Osteoblast (primary cell): ENCODE results near the gene BAZ1B. TPM values are rescaled to one million over a fixed set of nuclear protein-coding genes. Genes with fewer than 3 reads are reported as not detected.
A peak's percentile ranks its signal among the peaks of the same experiment; 100 is the strongest.

Source experiments
- DNase-seq: peaks from one replicate; pipeline ENCODE4 v3.0.0; 2011; ENCODE audit warnings: low spot score, mixed read lengths; ENCODE audit not compliant: insufficient read length; ENCODE audit errors: missing footprints
- H2AFZ ChIP-seq: 2 replicates; pipeline ENCODE4 v1.6.0; 2011; ENCODE audit warnings: mild to moderate bottlenecking, low read length
- H3K27ac ChIP-seq: 2 replicates; pipeline ENCODE4 v1.5.1; 2011; ENCODE audit warnings: mild to moderate bottlenecking, low read depth, low read length, moderate library complexity
- H3K27me3 ChIP-seq: 2 replicates; pipeline ENCODE4 v1.6.0; 2012; ENCODE audit warnings: mild to moderate bottlenecking, control low read depth, inconsistent platforms, low read length, moderate library complexity; ENCODE audit not compliant: insufficient read depth
- H3K36me3 ChIP-seq: 2 replicates; pipeline ENCODE4 v1.5.1; 2011; ENCODE audit warnings: mild to moderate bottlenecking, low read length, control low read depth, moderate library complexity; ENCODE audit not compliant: insufficient read depth
- H3K4me1 ChIP-seq: 2 replicates; pipeline ENCODE4 v1.5.1; 2011; ENCODE audit warnings: mild to moderate bottlenecking, low read length, control low read depth, moderate library complexity; ENCODE audit not compliant: insufficient read depth
- H3K4me2 ChIP-seq: 2 replicates; pipeline ENCODE4 v1.6.0; 2011; ENCODE audit warnings: mild to moderate bottlenecking, low read length; ENCODE audit not compliant: insufficient read depth
- H3K4me3 ChIP-seq: fragments of 200-600 bp; sonication (generic); 3 replicates; pipeline ENCODE4 v1.5.1; 2012; ENCODE audit warnings: mild to moderate bottlenecking, low read length, inconsistent platforms; ENCODE audit not compliant: insufficient read depth
- H3K79me2 ChIP-seq: 2 replicates; pipeline ENCODE4 v1.6.0; 2012; ENCODE audit warnings: mild to moderate bottlenecking, low read length, control low read depth, inconsistent platforms; ENCODE audit not compliant: insufficient read depth
- H3K9me3 ChIP-seq: 2 replicates; pipeline ENCODE4 v1.5.1; 2011; ENCODE audit warnings: low read depth, low read length, control low read depth
- H4K20me1 ChIP-seq: 2 replicates; pipeline ENCODE4 v1.6.0; 2012; ENCODE audit warnings: mild to moderate bottlenecking, low read length, control low read depth; ENCODE audit not compliant: insufficient read depth
- total RNA-seq: library from RNA; depleted of rRNA; stranded (reverse); fragments of >200 nt; gene quantifications from 2 replicates; pipeline ENCODE4 v1.2.3, GENCODE V29; 2012
- TF ChIP-seq, protein P1 (sequence below): IDR thresholded peaks from 2 replicates; pipeline ENCODE4 v1.5.1; 2011; ENCODE audit warnings: mild to moderate bottlenecking, low read depth, low read length, moderate library complexity; ENCODE audit errors: extremely low read depth

Gene BAZ1B
- total RNA-seq, 1 donor: 61.2 TPM

DNA sequence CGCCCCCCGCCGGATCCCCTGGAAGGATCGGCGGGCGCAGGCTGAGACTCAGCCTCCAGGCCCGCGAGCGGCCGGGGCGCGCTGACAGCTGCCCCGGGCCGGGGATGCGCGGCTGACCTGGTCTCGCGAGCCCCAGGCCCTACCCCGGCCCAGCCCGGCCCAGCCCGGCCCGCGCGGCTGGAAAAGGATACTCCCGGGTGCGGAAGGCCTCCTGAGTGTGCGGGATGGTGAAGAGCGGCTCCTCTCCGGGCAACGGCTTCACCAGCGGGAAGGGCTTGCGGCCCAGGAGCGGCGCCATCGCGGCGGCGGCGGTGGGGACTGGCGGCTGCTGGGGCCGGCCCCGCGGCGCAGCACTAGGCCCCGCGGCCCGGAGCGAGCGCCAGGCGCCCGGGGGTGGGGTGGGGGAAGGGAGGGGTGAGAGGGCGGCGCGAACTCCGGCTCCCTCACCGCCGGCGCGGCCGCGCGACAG lies 423 bp downstream of the BAZ1B start:
- no peaks in the 10 kb centered on the region for H3K9me3 ChIP-seq
- peak overlapping the region; percentile 94 for H3K4me3 ChIP-seq
- H3K27me3 ChIP-seq: no peaks in the 10 kb centered on the region
- H3K27ac ChIP-seq: peak overlapping the region; percentile 48
- peaks cover 48% of the 10 kb centered on the region for H3K79me2 ChIP-seq
- DNase-seq: peak; percentile 92
- H3K36me3 ChIP-seq: peaks cover 12% of the 10 kb centered on the region
- peak overlapping the region; percentile 47 for H2AFZ ChIP-seq
- TF ChIP-seq, protein P1, sequence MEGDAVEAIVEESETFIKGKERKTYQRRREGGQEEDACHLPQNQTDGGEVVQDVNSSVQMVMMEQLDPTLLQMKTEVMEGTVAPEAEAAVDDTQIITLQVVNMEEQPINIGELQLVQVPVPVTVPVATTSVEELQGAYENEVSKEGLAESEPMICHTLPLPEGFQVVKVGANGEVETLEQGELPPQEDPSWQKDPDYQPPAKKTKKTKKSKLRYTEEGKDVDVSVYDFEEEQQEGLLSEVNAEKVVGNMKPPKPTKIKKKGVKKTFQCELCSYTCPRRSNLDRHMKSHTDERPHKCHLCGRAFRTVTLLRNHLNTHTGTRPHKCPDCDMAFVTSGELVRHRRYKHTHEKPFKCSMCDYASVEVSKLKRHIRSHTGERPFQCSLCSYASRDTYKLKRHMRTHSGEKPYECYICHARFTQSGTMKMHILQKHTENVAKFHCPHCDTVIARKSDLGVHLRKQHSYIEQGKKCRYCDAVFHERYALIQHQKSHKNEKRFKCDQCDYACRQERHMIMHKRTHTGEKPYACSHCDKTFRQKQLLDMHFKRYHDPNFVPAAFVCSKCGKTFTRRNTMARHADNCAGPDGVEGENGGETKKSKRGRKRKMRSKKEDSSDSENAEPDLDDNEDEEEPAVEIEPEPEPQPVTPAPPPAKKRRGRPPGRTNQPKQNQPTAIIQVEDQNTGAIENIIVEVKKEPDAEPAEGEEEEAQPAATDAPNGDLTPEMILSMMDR: no peak
- H3K4me2 ChIP-seq: peak overlapping the region; percentile 90
- peaks cover 22% of the 10 kb centered on the region for H3K4me1 ChIP-seq
- H4K20me1 ChIP-seq: peaks cover 28% of the 10 kb centered on the region

DNA sequence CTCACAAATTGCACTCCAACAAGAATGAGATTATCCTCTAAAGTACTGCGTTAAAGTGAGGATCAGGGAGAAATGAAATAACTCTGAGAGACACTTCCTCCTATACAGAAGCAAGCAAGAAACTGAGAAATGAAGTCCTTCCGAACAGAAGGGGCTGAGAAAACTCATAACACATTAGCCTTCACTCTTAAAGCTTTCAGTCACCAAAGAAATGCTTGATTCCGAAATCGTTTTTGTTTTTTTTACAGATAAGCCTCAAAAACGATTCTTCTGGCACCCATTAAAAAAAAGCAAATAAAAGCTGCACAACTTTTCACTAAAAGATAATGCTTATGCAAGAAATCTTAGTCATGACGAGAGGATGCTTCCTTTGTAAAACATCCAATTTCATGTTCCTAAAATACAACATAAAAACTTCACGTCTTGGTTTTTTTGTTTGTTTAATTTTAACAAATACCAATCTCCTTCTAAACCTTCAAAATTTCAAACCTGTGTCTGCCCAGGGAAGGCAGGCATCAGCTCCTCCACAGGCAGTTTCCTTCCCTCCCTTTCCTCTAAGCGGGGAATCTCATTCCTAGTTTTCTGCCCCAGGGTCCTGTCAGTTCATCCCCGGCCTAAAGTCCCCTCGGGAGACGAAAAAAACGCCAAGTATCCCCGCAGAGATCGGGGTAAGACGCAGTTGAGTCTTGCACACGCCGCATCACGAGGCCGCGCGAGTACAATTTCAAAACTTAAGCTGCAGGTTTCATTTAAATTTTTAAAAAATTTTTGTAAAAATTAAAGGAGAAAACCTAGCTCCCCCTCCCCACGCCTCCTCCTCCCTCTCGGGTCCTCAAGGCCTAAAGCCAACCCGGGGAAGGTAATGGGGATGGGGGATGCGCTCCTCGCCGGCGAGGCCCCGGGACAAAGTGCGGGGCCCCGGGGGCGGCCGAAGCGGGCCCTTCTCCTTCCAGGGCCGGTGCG lies 1.1 kb downstream of the BAZ1B start:
- Histone ChIP-seq H3K27me3 (no peaks in the 10 kb centered on the region), H4K20me1 (peaks cover 28% of the 10 kb centered on the region), H3K79me2 (peaks cover 55% of the 10 kb centered on the region), H3K4me3 (peak overlapping the region; percentile 94), H3K4me2 (peak overlapping the region; percentile 90), H3K4me1 (peaks cover 22% of the 10 kb centered on the region), H3K27ac (peak overlapping the region; percentile 48), H3K36me3 (peaks cover 15% of the 10 kb centered on the region), H2AFZ (no peak overlapping the region), H3K9me3 (no peaks in the 10 kb centered on the region)
- TF ChIP-seq, protein P1: no peak
- DNase-seq: peak; percentile 87

DNA sequence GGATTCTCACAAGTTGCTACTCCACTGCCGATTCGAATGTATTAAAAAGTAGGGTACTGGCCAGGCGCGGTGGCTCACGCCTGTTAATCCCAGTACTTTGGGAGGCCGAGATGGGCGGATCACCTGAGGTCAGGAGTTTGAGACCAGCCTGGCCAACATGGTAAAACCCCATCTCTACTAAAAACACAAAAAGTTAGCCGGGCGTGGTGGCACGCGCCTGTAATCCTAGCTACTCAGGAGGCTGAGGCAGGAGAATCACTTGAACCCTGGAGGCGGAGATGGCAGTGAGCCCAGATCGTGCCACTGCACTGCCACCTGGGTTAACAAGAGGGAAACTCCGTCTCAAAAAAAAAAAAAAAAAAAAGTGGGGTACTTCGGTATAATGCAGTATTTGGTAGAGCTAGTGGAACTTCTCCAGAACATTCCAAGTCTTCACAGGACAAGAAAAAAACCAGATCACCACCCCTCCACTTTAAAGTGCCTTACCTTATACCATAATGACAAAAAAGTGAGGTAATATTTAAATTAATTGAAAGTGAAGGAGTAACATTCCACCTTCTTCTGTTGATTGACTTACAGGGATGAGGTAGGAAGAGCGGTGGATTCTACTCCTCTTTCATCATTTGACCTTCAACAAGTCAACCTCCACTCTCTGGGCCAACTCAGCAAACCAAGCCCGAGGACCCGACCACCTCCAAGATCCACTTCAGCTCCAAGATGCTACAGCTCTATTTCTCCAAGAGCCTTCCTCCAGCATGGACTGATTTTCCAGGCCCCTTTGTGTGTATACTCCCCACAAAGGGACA lies 2.0 kb downstream of the BAZ1B start:
- peak; percentile 84 for DNase-seq
- Histone ChIP-seq H3K79me2 (peaks cover 64% of the 10 kb centered on the region), H4K20me1 (peaks cover 31% of the 10 kb centered on the region), H3K4me2 (peak overlapping the region; percentile 90), H3K4me3 (peak overlapping the region; percentile 94), H3K27me3 (no peaks in the 10 kb centered on the region), H3K27ac (peak overlapping the region; percentile 48), H3K36me3 (peaks cover 23% of the 10 kb centered on the region), H3K4me1 (peaks cover 22% of the 10 kb centered on the region), H2AFZ (no peak overlapping the region), H3K9me3 (no peaks in the 10 kb centered on the region)
- TF ChIP-seq, protein P1: no peak

DNA sequence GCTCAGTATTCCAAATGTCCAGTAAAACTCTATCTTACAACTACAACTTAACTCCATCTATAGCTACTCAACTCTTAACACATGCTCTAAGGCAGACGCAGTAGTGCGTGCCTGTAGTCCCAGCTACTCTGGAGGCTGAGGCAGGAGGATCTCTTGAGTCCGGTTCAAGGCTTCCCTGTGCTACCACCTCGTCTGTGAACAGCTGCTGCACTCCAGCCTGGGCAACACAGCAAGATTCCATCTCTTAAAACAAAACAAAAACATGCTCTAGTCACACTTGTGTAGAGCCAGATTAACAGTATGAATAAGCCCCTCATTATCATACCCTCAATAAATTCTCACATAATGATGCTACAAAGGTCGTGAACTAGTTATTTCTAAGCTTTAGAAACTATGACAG lies 3.6 kb downstream of the BAZ1B start:
- Histone ChIP-seq H4K20me1 (peaks cover 34% of the 10 kb centered on the region), H3K4me3 (peak overlapping the region; percentile 94), H3K27me3 (no peaks in the 10 kb centered on the region), H3K79me2 (peaks cover 80% of the 10 kb centered on the region), H3K4me1 (peaks cover 22% of the 10 kb centered on the region), H2AFZ (no peak overlapping the region), H3K9me3 (no peaks in the 10 kb centered on the region), H3K4me2 (peak overlapping the region; percentile 90), H3K36me3 (peaks cover 33% of the 10 kb centered on the region), H3K27ac (no peak overlapping the region)
- no peak for DNase-seq
- TF ChIP-seq, protein P1: no peak
